ENCODE data around the gene WDR45.

WDR45 gene

DNA sequence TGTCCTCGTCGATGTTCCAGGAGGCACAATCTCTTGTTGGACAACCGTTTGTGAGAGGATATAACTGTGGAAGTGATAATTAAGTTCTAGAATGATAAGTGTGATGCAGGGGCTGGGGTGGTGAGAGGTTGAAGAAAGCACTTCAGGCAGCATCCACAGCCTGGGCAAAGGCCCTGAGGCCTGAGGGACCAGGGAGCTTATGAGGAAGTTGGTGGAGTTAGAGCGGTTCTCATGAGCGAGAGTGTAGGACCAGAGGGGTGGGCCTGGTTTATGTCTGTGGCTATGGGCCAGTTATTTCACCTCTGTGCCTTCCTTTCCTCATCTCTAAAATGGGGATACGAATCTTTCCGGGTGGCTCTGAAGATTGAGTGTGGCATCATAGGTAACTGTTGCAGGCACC lies 18.2 kb downstream of the WDR45 start:
- no peaks in the 10 kb centered on the region for H3K36me3 ChIP-seq (ENCODE audit: insufficient read depth, low read length)
- no peaks in the 10 kb centered on the region for H3K4me1 ChIP-seq (ENCODE audit: control insufficient read depth, insufficient read depth, low read length)
- no peak overlapping the region for H3K4me3 ChIP-seq (ENCODE audit: low read length)
- no peaks in the 10 kb centered on the region for H3K9me3 ChIP-seq (replicated peaks; ENCODE audit: low read length)
- H3K27me3 ChIP-seq (ENCODE audit: control insufficient read depth, insufficient read depth, low read length) = no peaks in the 10 kb centered on the region
- H3K4me2 ChIP-seq (ENCODE audit: low read length) = no peak overlapping the region
- H3K9ac ChIP-seq (ENCODE audit: low read depth, low read length) = no peak overlapping the region

DNA sequence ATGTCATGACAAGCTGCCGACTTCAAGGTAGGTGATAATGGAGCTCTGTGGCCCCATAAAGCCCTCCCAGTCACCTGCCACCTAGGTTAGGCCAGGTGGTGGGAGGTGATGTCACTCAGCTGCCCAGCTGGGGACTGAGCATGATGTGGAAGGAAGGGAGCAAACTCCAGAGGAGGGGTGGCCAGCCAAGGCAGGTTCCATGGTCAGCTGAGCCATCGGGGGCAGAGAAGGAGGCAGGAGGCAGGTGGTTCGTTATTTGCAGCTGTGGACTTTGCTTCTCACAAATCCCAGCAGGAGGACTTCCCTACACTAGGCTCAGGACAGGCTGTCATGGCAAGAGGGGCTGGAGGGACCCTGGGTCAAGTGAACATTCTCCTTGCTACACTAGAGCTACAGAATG lies 18.8 kb downstream of the WDR45 start:
- Histone ChIP-seq H3K36me3 (ENCODE audit: insufficient read depth, low read length) (no peaks in the 10 kb centered on the region), H3K4me3 (ENCODE audit: low read length) (no peak overlapping the region), H3K4me1 (ENCODE audit: control insufficient read depth, insufficient read depth, low read length) (no peaks in the 10 kb centered on the region), H3K9ac (ENCODE audit: low read depth, low read length) (no peak overlapping the region), H3K9me3 (replicated peaks; ENCODE audit: low read length) (no peaks in the 10 kb centered on the region), H3K27me3 (ENCODE audit: control insufficient read depth, insufficient read depth, low read length) (no peaks in the 10 kb centered on the region), H3K4me2 (ENCODE audit: low read length) (no peak overlapping the region)

DNA sequence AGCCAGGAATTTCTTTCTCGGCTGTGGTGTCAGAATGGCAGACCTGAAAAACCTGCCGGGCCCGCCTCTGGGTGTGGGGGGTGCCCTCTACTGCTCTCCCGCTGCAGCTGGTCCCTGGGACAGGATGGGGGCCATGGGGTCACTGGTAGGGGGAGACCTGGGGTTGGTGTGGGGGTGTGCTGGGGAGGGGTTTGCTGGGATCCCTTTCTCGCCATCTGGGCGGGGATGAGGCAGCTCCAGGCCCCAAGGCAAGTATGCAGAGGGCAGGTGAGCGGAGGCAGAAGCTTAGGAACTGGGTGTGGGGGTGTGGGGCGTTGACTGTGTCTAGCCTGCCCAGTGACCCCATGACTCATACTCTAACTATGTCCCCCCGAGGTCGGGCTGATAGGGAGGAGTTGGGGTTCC lies 20.0 kb downstream of the WDR45 start:
- Histone ChIP-seq H3K4me1 (ENCODE audit: control insufficient read depth, insufficient read depth, low read length) (no peaks in the 10 kb centered on the region), H3K27me3 (ENCODE audit: control insufficient read depth, insufficient read depth, low read length) (no peaks in the 10 kb centered on the region), H3K4me3 (ENCODE audit: low read length) (no peak overlapping the region), H3K9ac (ENCODE audit: low read depth, low read length) (no peak overlapping the region), H3K4me2 (ENCODE audit: low read length) (no peak overlapping the region), H3K36me3 (ENCODE audit: insufficient read depth, low read length) (no peaks in the 10 kb centered on the region), H3K9me3 (replicated peaks; ENCODE audit: low read length) (no peaks in the 10 kb centered on the region)

DNA sequence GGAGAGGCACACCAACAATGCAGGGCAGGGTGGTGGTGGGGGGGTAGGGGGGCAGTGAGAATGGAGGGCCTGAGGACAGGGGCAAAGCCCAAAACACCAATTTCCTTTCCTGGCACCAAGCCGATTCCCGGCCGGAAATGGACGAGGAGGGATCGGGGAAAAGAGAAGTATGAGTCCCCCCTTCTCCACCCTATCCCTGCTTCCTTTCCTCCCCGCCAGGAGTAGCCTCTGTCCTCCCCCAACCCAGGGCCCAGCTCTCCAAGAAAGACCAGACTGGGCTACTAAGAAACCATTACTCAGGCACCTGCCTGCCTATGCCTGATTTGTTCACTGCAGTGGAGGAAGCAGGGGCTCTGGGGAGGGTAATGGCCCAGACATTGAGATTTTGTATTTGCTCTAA lies 20.5 kb downstream of the WDR45 start:
- Histone ChIP-seq H3K36me3 (ENCODE audit: insufficient read depth, low read length) (no peaks in the 10 kb centered on the region), H3K9ac (ENCODE audit: low read depth, low read length) (no peak overlapping the region), H3K4me2 (ENCODE audit: low read length) (no peak overlapping the region), H3K9me3 (replicated peaks; ENCODE audit: low read length) (no peaks in the 10 kb centered on the region), H3K4me3 (ENCODE audit: low read length) (no peak overlapping the region), H3K4me1 (ENCODE audit: control insufficient read depth, insufficient read depth, low read length) (no peaks in the 10 kb centered on the region), H3K27me3 (ENCODE audit: control insufficient read depth, insufficient read depth, low read length) (no peaks in the 10 kb centered on the region)

DNA sequence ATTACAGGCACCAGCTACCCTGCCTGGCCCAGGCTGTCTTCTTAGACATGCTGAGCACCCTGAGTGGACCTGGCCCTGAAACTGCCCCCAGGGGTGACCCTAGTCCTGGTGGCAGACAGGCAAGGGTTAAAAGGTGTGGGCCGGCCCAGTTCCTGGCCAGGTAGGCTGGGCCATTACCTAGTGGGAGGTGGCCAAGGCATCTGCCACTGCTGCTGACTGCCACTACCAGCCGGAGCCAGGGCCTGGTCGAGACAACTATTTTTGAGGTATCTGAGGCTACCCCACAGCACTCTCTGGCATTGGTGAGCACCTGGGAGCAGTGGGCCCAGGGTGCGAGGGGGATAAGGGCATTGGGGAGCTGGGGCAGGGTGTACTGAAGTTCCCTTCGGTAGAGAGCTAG lies 20.9 kb downstream of the WDR45 start, which contains the start of gene CCDC120:
Gene CCDC120, plus strand, starts transcription at position 206 of the 400 bp plus-strand sequence. CDS start 3,043 bp downstream, outside the sequence.
- no peak within 1 kb of the TSS for H3K4me3 ChIP-seq (ENCODE audit: low read length)
- H3K36me3 ChIP-seq (ENCODE audit: insufficient read depth, low read length) = no peaks in the 10 kb centered on the region
- no peaks in the 10 kb centered on the region for H3K27me3 ChIP-seq (ENCODE audit: control insufficient read depth, insufficient read depth, low read length)
- no peak within 1 kb of the TSS for H3K4me2 ChIP-seq (ENCODE audit: low read length)
- no peaks in the 10 kb centered on the region for H3K4me1 ChIP-seq (ENCODE audit: control insufficient read depth, insufficient read depth, low read length)
- no peak within 1 kb of the TSS for H3K9ac ChIP-seq (ENCODE audit: low read depth, low read length)
- H3K9me3 ChIP-seq (replicated peaks; ENCODE audit: low read length) = no peaks in the 10 kb centered on the region

DNA sequence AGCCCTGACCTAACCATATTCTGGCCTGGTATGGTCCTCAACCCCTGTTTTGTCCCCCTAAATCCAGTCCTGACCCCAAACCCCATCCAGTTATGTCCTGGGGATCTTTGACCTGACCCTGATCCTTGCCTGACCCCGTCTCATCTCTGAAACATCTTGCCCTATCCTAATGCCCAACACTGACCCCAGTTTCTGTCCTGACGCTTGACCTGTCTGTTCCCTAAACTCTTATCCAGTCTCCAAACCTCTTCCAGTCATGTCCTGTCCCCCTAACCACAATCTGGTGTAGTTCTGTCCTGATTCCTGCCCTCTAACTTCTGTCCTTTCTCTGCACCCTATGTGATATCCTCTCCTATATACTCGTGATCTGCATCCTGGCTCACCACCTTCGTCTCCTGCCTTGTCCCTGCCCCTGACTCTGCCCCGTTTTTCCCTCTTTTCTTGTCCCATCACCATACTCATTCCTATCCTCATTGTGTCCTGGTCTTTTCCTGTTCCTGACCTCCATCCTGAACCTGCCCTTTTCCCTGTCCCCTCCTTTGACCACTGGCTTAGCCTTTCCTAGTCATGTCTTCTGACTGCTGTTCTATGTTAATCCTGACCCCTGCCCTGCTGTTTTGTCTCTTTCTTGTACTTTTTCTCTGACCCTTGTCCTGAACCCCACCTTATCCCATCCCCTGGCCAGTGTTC lies 25.5 kb downstream of the WDR45 start:
- Histone ChIP-seq H3K36me3 (ENCODE audit: insufficient read depth, low read length) (no peaks in the 10 kb centered on the region), H3K9ac (ENCODE audit: low read depth, low read length) (peak overlapping the region; percentile 68)

DNA sequence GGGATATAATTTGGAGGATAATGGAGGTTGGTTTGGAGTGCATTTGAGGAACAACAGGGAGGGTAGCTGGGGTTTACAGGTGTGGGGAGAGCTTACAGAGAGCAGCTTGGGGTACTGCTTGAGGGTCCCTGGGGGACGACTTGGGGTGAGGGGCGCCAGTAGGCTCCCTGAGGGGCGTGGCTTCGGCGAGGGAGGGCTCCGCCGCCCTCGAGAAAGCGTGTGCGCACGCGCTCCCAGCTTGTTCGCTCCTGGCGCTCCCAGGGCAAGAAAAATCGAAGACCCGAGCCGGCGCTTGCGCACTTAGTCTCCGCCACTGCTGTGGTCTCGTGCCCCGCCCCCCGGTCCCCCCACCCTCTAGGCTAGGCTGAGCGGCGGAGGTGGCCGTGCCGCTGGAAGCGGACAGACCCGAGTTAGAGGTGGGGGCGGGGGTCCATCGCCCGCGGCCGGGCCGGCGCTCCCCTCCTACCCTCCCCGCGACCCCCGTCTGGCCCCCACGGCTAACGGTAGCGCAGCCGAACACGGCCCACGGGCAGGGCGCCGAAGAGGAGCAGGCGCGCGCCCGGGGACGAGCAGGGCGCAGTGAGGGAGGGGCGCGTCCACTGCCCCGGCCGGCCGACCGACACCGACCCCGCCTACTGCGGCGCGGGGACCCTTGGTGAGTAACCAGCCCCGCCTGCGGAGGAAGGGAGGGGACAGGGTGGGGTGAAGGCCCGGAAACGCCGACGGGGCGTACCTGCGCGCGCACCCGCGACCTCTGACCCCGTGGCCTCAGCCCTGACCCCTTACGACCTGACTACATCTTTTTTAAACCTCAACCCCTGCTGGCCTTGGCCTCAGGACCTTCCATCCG lies 26.2 kb downstream of the WDR45 start:
- Histone ChIP-seq H3K27me3 (ENCODE audit: control insufficient read depth, insufficient read depth, low read length) (no peaks in the 10 kb centered on the region), H3K9ac (ENCODE audit: low read depth, low read length) (peak overlapping the region; percentile 68), H3K4me1 (ENCODE audit: control insufficient read depth, insufficient read depth, low read length) (no peaks in the 10 kb centered on the region), H3K9me3 (replicated peaks; ENCODE audit: low read length) (no peaks in the 10 kb centered on the region), H3K4me2 (ENCODE audit: low read length) (peak overlapping the region; percentile 58), H3K36me3 (ENCODE audit: insufficient read depth, low read length) (no peaks in the 10 kb centered on the region), H3K4me3 (ENCODE audit: low read length) (peak overlapping the region; percentile 66)

More for the DNA sequence above, 25.5 kb downstream of the WDR45 start:
- H3K9me3 ChIP-seq (replicated peaks; ENCODE audit: low read length) = no peaks in the 10 kb centered on the region
- H3K27me3 ChIP-seq (ENCODE audit: control insufficient read depth, insufficient read depth, low read length) = no peaks in the 10 kb centered on the region
- peak overlapping the region; percentile 66 for H3K4me3 ChIP-seq (ENCODE audit: low read length)
- peak overlapping the region; percentile 58 for H3K4me2 ChIP-seq (ENCODE audit: low read length)
- H3K4me1 ChIP-seq (ENCODE audit: control insufficient read depth, insufficient read depth, low read length) = no peaks in the 10 kb centered on the region

DNA sequence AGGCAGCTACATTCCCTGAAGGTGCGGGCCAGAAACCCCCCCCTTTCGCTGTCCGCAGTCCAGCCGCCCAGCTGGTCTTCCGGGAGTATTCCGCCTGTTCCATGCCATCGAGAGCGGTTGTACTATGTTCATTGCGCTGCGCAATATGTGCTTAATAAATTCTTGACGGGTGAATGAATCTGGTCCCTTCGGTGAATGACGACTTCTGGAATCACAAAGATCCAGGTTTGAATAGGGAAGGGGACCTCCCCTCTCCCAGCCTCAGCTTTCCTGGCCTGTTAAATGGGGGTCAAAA lies 35.8 kb downstream of the WDR45 start:
- H3K36me3 ChIP-seq (ENCODE audit: insufficient read depth, low read length) = peaks cover 7% of the 10 kb centered on the region
- peak overlapping the region; percentile 77 for H3K4me2 ChIP-seq (ENCODE audit: low read length)
- H3K9ac ChIP-seq (ENCODE audit: low read depth, low read length) = peak overlapping the region; percentile 44
- no peaks in the 10 kb centered on the region for H3K27me3 ChIP-seq (ENCODE audit: control insufficient read depth, insufficient read depth, low read length)
- H3K4me1 ChIP-seq (ENCODE audit: control insufficient read depth, insufficient read depth, low read length) = peaks cover 14% of the 10 kb centered on the region
- H3K9me3 ChIP-seq (replicated peaks; ENCODE audit: low read length) = no peaks in the 10 kb centered on the region
- H3K4me3 ChIP-seq (ENCODE audit: low read length) = peak overlapping the region; percentile 61

DNA sequence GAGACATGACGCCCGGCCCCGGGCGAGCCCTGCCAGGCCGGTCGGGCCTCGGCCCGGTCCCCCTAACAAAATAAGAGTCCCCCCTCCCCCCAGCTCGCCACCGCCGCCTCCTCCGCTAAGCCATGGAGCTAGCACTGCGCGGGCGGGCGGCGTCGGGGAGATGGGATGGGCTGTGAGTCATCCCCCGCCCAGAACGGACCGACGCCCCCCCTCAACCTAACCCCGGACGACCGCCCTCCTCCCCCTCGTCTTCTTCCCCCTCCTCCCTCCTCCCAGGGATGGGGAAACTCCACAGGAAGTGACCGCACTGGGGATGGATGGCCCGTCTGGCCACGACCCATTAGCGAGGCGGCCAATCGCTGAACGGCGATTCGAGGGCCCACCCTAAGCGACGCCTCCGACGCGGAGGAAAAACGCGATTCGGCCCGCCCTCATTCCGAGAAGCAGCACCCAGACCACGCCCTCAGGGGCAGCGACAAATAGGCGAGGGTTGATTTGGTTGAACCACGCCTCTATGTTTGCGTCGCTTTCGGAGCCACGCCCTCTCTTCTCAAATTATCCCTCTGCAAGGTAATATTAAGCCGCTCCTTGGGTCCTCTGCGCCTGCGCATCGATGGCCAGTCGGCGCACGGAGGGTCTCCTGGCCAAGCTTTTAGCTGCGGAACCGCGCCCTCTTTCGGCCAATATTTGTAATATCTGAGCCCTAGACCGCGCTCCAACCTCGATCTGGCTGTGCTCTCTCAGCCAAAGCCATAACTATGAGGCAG lies 36.3 kb downstream of the WDR45 start, which contains the start of gene TFE3:
Gene TFE3, minus strand, starts transcription at position 138 of the 767 bp plus-strand sequence. Its CDS starts 131 bp downstream, at position 7.
- peak within 1 kb of the TSS; percentile 97 for H3K9ac ChIP-seq (ENCODE audit: low read depth, low read length)
- H3K4me2 ChIP-seq (ENCODE audit: low read length) = peak within 1 kb of the TSS; percentile 83
- H3K36me3 ChIP-seq (ENCODE audit: insufficient read depth, low read length) = peaks cover 12% of the 10 kb centered on the region
- H3K27me3 ChIP-seq (ENCODE audit: control insufficient read depth, insufficient read depth, low read length) = no peaks in the 10 kb centered on the region
- no peaks in the 10 kb centered on the region for H3K9me3 ChIP-seq (replicated peaks; ENCODE audit: low read length)
- H3K4me1 ChIP-seq (ENCODE audit: control insufficient read depth, insufficient read depth, low read length) = peaks cover 19% of the 10 kb centered on the region
- peak within 1 kb of the TSS; percentile 72 for H3K4me3 ChIP-seq (ENCODE audit: low read length)

DNA sequence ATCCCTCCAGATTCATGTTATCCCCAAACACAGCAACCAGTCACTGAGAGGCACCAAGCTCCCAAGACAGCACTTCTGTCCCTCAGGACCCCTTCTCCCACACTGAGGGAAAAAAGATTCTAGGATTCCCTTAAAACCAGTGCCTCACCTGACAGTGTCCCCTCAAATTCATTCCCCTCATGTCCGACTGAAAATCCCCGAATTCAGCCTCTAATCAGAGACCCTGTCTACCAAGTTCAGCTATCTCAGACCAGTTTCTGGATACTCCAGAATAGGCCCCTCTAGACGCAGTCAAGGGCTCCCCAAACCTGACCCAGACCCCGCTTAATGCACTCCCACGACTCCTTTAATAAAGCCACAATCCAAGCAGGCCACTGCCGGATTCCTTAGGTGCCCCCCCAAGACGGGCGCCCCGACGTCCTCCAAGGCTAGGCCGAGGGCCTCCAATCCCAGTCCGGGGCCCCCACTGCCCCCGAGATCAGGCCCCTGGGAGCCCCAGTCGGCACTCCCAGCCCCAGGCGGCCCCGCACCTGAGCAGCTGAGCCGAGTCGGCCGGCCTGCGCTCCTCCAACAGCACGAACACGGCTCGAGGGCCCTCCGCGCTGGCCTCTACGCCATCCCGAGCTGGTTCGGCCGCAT lies 37.0 kb downstream of the WDR45 start:
- H3K36me3 ChIP-seq (ENCODE audit: insufficient read depth, low read length) = peaks cover 19% of the 10 kb centered on the region
- H3K9me3 ChIP-seq (replicated peaks; ENCODE audit: low read length) = no peaks in the 10 kb centered on the region
- peak overlapping the region; percentile 83 for H3K4me2 ChIP-seq (ENCODE audit: low read length)
- no peaks in the 10 kb centered on the region for H3K27me3 ChIP-seq (ENCODE audit: control insufficient read depth, insufficient read depth, low read length)
- peak overlapping the region; percentile 72 for H3K4me3 ChIP-seq (ENCODE audit: low read length)
- peaks cover 24% of the 10 kb centered on the region for H3K4me1 ChIP-seq (ENCODE audit: control insufficient read depth, insufficient read depth, low read length)
- H3K9ac ChIP-seq (ENCODE audit: low read depth, low read length) = peak overlapping the region; percentile 97

Measured in skeletal muscle satellite cell (primary cell).